TTC549 (cell line): ENCODE data around the gene LCORL.
"Not testable (repeated sequence)": the region's sequence is repeated elsewhere in the genome, so short reads cannot be mapped to it uniquely, and the experiment has no call there.

ENCODE experiments used
- FAIRE-seq: peaks from 2 replicates; lab custom pipeline; 2012; peaks lifted over from hg19 to GRCh38; lab: Jason Lieb, UNC

LCORL gene

DNA sequence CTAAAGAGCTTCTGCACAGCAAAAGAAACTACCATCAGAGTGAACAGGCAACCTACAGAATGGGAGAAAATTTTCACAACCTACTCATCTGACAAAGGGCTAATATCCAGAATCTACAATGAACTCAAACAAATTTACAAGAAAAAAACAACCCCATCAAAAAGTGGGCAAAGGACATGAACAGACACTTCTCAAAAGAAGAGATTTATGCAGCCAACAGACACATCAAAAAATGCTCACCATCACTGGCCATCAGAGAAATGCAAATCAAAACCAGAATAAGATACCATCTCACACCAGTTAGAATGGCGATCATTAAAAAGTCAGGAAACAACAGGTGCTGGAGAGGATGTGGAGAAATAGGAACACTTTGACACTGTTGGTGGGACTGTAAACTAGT lies 171.3 kb downstream of the LCORL start:
- FAIRE-seq: not testable (repeated sequence)

DNA sequence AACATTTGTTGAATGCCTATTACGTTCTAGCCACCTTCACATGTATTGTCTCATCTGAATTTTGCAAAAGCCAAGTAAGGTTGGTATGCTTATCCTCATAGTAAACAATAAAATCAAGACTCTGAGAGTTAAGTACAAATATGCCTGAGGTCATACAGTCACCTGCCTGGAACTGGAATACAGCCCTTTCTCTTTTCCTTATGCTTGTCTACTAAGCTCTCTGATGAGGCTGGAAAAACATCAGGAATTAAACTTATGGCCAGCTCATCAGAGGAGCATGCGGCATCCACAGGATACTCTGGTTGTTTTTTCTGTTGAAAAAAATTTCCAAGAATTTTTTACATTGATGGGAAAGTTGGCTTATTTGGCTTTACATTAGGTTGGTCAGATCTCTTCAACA lies 175.3 kb downstream of the LCORL start:
- no peak for FAIRE-seq

DNA sequence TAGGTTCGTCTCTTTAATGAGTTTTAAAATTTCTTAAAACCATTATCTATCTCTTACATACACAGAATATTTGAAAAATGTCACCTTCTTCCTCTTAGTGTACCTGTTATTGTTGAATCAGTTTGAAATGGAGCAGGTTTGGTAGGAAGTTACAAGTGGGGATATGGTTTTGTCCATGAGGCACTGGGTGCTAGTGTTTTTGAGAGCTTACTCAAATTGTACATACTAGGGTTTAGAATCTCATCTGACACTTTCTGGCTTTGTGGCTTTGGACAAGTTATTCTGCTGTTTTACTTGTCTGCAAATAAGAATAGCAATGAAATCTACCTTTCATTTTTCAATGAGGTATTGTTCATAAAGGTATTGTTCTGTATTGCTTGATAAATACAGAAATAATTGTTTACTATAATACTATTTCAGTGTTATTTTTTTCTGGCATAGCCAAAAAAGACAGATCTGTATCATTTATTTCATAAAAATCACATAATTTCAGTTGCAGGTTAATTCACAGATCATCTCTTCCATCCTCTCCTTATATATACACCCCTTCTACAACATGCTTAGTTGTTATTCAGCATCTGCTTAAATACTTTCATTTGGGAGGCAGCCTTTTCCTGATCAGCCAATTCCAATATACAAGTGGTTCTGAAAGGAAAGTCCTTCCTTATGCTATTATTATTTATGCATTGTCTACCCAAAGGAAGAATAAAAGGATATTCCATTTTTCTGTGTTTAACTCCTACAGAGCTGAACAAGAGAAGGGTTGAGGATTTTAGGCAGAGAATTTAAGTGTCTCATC lies 197.5 kb downstream of the LCORL start:
- no peak for FAIRE-seq

DNA sequence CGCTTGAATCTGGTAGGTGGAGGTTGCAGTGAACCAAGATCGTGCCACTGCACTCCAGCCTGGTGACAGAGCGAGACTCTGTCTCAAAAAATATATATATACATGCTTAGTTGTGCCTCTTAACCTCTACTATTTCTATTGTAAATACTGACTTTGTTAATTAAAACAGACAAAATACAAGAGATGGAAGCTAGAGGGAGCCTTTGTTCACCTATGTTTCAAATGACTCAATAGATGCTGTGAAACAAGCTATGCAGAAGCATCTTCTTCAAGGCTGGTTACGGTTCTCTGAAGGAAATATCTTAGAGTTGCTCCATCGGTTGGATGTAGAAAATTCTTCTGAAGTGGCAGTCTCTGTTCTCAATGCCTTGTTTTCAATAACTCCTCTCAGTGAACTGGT lies 204.5 kb downstream of the LCORL start:
- peak; percentile 80 for FAIRE-seq

DNA sequence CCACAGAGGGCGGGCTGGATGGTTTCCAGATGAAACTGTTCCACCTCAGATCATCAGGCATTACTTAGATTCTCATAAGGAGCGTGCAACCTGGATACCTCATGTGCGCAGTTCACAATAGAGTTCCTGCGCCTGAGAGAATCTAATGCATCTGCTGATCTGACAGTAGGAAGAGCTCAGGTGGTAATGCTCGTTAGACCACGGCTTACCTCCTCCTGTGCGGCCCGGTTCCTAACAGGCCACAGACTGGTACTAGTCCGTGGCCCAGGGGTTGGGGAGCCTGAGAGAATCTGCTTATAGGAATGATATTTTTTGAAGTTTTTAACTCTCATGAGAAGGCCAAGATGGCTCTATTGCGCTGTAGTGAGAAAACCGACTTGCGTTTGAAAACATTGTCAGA lies 205.4 kb downstream of the LCORL start:
- FAIRE-seq: no peak

DNA sequence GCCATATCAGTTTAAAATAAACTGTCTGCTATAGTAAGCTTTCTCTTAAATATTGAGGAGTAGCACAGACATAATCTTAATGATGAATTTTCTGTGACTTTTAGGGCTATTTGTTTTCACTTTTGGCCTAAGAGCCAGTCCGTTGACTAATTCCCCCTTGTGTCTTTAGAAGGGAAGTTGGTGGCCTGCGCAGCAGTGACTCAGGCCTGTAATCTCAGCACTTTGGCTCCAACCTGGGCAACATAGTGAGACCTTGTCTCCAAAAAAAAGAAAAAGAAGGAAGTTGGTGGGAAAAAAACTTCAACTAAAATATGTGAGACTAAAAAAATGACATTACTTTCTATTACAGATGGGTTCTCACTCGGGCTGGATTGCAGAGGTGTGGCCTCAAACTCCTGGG lies 207.4 kb downstream of the LCORL start:
- no peak for FAIRE-seq

DNA sequence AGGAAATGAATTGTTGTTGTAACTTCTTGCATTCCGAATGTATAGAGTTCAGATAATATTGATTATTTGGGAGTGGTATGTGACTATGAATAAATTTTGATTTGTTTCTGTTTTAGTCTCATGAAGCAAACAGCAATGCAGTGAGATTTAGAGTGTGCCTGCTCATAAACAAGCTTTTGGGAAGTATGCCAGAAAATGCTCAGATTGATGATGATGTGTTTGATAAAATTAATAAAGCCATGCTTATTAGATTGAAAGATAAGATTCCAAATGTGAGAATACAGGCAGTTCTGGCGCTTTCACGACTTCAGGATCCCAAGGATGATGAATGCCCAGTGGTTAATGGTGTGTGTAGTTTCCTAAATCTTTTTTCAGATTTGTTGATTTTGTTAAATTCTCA lies 208.8 kb downstream of the LCORL start:
- FAIRE-seq: no peak

DNA sequence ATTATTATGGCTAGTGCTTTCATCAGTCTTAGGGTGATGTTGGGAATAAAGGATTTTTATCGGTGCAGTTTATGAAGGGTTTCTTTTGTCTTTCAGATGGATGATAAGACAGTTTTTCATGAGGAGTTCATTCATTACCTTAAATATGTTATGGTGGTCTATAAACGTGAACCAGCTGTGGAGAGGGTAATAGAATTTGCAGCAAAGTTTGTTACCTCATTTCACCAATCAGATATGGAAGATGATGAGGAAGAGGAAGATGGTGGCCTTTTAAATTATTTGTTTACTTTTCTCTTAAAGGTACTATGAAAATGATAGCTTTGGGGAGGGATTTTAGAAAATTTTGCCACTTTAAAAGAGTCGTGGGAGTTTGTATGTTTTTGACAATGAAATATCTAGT lies 209.4 kb downstream of the LCORL start:
- FAIRE-seq: no peak

DNA sequence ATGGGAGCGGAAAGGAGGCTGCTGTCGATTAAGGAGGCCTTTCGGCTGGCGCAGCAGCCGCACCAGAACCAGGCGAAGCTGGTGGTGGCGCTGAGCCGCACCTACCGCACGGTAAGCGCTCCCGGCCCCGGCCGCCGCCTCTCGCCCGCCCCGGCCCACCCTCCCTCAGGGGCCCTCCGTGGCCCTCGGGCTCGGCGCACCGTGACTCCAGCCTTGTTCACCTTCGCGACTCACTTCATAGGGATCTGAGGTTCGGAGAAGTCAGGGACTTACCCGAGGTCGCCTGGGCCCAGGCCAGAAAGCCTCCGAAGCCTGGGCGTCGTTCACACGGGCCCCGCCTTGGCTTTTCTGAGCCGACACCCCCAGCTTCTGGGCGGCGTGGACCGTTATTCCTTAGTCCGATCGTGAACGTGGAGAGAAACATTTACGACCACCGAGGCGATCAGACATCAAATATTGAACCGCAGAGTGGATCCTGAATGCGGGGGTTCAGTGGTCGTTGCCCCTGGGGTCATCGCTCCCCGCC lies 210.4 kb downstream of the LCORL start:
- no peak for FAIRE-seq

DNA sequence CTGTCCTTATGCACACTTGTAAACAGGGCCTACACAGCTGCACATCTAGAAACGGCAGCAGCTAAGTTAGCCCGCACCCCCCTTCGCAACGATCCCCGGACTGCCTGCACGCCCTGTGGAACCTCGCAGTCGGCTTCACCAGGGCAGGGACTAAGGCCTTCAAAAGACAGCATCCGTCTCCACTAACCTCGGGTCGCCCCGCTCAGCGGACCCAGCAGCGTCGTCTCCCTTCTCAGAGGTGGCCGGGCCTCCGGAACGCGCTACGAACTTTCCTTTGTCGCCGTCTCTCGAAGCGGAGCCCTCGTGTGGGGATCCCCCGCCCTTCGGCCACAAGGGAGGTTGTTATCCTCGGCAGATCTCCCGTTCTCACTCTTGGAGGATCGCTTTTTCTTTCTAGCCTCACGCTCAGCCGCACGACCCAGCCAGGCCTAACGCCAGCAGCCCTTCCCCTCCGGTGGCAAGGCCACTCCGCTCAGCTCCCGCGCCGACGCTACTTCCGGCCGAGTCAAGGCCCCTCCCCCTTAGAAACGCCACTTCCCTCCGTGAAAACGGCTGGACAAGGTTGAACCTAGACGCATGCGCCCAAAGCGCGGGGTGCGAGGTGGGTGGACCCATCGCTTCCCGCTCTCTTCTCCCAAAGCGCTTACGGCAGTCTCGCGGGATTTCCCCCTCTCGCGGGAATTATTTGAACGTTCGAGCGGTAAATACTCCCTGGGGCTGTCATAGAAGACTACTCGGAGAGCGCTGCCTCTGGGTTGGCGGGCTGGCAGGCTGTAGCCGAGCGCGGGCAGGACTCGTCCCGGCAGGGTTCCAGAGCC lies 211.1 kb downstream of the LCORL start, which contains the start of the genes DCAF16 and NCAPG:
Gene DCAF16, minus strand, starts transcription at position 498 of the 818 bp plus-strand sequence. CDS start 6,616 bp downstream, outside the sequence.
Gene NCAPG, plus strand, starts transcription at position 720 of the 818 bp plus-strand sequence. CDS start 99 bp downstream, outside the sequence.
- FAIRE-seq: peak; percentile 97

DNA sequence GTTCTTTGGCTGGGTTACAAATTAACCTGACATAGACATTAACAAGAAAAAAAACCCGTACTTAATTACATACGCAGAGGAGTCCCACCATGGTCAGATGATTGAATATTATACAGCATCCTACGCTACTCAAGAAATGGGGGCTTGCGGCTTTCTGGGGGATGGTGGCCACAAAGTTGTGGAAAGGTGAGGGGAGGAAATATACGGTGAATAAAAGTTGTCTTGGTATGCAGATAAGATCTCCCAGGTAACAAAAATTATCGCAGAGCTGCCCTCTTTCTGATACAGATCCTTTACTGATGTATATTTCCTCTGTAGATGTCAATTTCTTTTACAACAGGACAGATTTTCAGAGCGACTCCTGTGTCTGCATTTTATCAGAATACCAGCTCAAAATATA lies 211.9 kb downstream of the LCORL start:
- FAIRE-seq: no peak

DNA sequence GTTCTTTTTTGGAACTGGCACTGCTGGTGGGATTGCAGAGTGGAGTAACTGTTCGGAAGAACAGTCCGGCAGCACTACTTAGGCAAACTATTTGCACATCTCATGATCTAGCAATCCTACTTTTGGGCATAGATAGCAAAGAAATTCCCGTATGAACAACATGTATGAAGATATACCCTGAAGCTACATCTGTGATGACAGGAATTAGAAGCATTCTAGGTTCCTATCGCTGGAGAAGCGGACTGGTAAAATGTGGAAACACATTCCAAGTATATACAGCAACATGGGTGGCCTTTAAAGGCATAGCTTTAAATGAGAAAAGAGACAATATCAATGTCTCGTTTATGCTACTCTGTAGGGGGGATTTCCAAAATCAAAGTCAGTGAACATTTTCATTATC lies 214.1 kb downstream of the LCORL start:
- no peak for FAIRE-seq

DNA sequence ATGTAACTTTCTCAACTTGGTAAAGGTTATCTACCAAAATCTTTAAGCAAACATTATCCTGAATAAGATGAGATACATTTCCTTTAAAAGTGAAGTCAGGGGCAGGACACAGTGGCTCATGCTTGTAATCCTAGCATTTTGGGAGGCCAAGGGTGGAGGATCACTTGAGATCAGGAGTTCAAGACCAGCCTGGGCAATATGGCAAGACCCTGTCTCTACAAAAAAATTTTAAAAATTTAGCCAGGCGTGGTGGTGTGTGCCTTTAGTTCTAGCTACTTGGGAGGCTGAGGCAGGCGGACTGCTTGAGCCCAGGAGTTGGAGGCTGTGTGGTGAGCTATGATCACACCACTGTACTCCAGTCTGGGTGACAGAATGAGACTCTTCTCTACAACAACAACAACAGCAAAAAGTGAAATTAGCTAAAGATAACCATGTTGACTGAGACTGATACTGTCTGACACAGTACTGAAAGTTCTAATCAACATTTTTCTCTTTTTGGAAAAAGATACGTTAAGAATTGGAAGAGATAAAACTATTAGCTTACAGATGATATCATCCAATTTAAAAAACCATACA lies 215.9 kb downstream of the LCORL start:
- FAIRE-seq: no peak

DNA sequence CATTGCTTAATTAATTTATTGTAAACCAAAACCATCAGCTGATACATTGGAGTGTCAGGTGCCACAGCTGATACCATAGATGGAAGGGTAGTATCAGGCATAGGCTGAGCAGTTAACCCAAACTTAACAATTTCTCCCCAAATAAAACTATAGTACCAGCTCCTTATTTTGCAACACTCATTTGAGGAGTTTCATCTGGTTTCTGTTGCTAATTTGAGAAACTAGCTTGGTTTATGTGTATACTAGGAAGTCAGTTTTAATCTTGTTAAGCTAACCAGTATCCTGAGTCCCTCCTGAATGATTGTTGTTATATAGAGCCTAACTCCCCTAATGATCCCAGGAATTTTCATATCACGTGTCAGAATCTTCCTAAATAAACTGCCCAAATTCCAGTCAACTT lies 223.7 kb downstream of the LCORL start:
- FAIRE-seq: no peak

DNA sequence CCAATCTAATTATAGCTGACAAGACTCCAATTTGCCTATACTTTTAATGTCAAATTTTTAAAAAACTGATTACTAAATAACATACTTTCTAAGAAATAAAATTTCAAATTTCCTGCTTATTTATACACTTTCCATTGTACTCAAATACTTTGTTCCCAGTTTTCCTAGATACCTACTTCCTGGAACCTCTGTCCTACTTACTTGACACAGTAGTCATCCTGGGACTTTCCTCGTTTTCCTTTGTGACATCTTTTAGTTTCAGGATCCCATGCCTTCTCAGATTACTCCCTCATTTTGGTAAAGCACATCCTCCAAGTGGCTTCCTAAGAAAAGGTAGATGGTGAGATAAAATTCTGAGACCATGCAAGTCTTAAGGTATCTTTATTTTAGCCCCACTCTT lies 226.8 kb downstream of the LCORL start:
- FAIRE-seq: no peak
